ENCODE measurements around the gene PAK1. TPM values are rescaled to one million over a fixed set of nuclear protein-coding genes. Genes with fewer than 3 reads are reported as not detected.

PAK1 gene
- total RNA-seq, 2 donors from 2014 or later = 14.5 to 65.6 TPM

GRCh38 chr11:77448269-77448668, 25.6 kb downstream of the PAK1 start:
- no peak overlapping the region for H3K27ac ChIP-seq
- WGBS, 2 donors = 83 to 88% methylated on average over 2 of the region's 2 CpGs
- no peaks in the 10 kb centered on the region for H3K9me3 ChIP-seq
- H3K27me3 ChIP-seq = no peaks in the 10 kb centered on the region
- no peak for TF ChIP-seq CTCF (IDR thresholded peaks at IDR 0.05)
- no peak for TF ChIP-seq POLR2A (IDR thresholded peaks at IDR 0.05)
- DNase-seq (no peak), ATAC-seq (no peak)
- intact Hi-C loops (cut with DNase I) = no loop called here
- H3K4me1 ChIP-seq = peaks cover 14% of the 10 kb centered on the region
- H3K36me3 ChIP-seq (replicated peaks in 1 of 2; ENCODE audit: insufficient read depth in 1 of 2, low read depth in 2 of 2) = no peaks in the 10 kb centered on the region
- H3K4me3 ChIP-seq = no peak overlapping the region

GRCh38 chr11:77446911-77447629, 26.8 kb downstream of the PAK1 start:
- H3K4me1 ChIP-seq = peaks cover 14% of the 10 kb centered on the region
- no peak overlapping the region for H3K4me3 ChIP-seq
- no peaks in the 10 kb centered on the region for H3K9me3 ChIP-seq
- WGBS, 2 donors = 92 to 95% methylated on average over 8 of the region's 8 CpGs
- H3K27ac ChIP-seq = no peak overlapping the region
- no peaks in the 10 kb centered on the region for H3K27me3 ChIP-seq
- intact Hi-C loops (cut with DNase I) = no loop called here
- no peak for ATAC-seq
- H3K36me3 ChIP-seq (replicated peaks in 1 of 2; ENCODE audit: insufficient read depth in 1 of 2, low read depth in 2 of 2) = no peaks in the 10 kb centered on the region
- TF ChIP-seq CTCF (IDR thresholded peaks at IDR 0.05) (no peak), POLR2A (IDR thresholded peaks at IDR 0.05) (no peak)
- DNase-seq = no peak

- H3K36me3 ChIP-seq (replicated peaks in 1 of 2; ENCODE audit: insufficient read depth in 1 of 2, low read depth in 2 of 2) = no peaks in the 10 kb centered on the region
- ATAC-seq (no peak), DNase-seq (no peak)
- no peaks in the 10 kb centered on the region for H3K9me3 ChIP-seq
- 86 to 88% methylated on average over 7 of the region's 7 CpGs for WGBS, 2 donors
- no peaks in the 10 kb centered on the region for H3K27me3 ChIP-seq
- intact Hi-C loops (cut with DNase I) = no loop called here
- peaks cover 14% of the 10 kb centered on the region for H3K4me1 ChIP-seq
- TF ChIP-seq POLR2A (IDR thresholded peaks at IDR 0.05) (no peak), CTCF (IDR thresholded peaks at IDR 0.05) (no peak)
- no peak overlapping the region for H3K27ac ChIP-seq
- no peak overlapping the region for H3K4me3 ChIP-seq
These were observed 29.6 kb downstream of the PAK1 start for GRCh38 chr11:77444261-77444660.

GRCh38 chr11:77442394-77443053, 31.4 kb downstream of the PAK1 start:
- Histone ChIP-seq H3K27me3 (no peaks in the 10 kb centered on the region), H3K27ac (no peak overlapping the region), H3K36me3 (replicated peaks in 1 of 2; ENCODE audit: insufficient read depth in 1 of 2, low read depth in 2 of 2) (no peaks in the 10 kb centered on the region), H3K4me3 (no peak overlapping the region), H3K9me3 (no peaks in the 10 kb centered on the region), H3K4me1 (peaks cover 19% of the 10 kb centered on the region)
- ATAC-seq (no peak), DNase-seq (no peak)
- WGBS, 2 donors = 93 to 95% methylated on average over 3 of the region's 3 CpGs
- intact Hi-C loops (cut with DNase I) = no loop called here
- TF ChIP-seq POLR2A (IDR thresholded peaks at IDR 0.05) (no peak), CTCF (IDR thresholded peaks at IDR 0.05) (no peak)
